ENCODE measurements around the gene ADAMTS6.
A peak's percentile ranks its signal among the peaks of the same experiment; 100 is the strongest.
"Not testable (repeated sequence)": the region's sequence is repeated elsewhere in the genome, so short reads cannot be mapped to it uniquely, and the experiment has no call there.

Gene ADAMTS6, protein sequence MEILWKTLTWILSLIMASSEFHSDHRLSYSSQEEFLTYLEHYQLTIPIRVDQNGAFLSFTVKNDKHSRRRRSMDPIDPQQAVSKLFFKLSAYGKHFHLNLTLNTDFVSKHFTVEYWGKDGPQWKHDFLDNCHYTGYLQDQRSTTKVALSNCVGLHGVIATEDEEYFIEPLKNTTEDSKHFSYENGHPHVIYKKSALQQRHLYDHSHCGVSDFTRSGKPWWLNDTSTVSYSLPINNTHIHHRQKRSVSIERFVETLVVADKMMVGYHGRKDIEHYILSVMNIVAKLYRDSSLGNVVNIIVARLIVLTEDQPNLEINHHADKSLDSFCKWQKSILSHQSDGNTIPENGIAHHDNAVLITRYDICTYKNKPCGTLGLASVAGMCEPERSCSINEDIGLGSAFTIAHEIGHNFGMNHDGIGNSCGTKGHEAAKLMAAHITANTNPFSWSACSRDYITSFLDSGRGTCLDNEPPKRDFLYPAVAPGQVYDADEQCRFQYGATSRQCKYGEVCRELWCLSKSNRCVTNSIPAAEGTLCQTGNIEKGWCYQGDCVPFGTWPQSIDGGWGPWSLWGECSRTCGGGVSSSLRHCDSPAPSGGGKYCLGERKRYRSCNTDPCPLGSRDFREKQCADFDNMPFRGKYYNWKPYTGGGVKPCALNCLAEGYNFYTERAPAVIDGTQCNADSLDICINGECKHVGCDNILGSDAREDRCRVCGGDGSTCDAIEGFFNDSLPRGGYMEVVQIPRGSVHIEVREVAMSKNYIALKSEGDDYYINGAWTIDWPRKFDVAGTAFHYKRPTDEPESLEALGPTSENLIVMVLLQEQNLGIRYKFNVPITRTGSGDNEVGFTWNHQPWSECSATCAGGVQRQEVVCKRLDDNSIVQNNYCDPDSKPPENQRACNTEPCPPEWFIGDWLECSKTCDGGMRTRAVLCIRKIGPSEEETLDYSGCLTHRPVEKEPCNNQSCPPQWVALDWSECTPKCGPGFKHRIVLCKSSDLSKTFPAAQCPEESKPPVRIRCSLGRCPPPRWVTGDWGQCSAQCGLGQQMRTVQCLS (N-terminal part only)

DNA sequence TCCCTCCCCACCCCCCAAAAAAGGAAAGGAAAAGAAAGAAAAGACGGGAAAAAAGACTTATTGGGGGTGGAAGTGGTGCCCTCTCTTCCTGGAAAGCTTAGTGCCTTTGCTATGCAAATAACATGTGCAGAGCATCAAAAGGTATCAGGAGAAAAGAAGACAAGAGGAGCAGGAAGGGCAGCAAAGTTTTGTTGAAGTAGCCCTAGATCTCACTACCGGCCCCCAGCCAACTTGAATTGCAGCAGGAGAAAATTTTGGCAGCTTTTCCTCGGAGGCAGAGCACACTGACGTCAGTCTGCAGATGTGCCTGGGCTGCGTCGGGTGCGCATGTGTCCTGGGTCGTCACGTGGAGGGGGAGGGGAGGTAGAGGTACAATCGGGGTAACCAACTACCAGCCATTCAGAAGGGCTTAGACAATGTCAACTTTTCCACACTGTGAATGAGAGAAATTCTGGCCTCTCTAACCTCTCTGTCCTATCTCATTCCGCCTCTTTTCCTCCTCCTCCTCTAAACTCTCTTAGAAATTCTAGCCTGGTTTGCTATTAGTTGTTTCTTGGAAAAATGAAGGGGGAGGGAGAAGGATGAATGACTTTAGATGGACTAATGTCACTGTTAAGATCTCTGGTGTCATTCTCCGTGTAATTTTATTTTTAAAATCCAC lies at the start of gene ADAMTS6:
Gene ADAMTS6, minus strand, starts transcription at position 286 of the 661 bp plus-strand sequence. CDS start 8,247 bp downstream, outside the sequence.
- DNase-seq (ENCODE audit: low read depth in 2 of 2): peak; percentile 59 to 73

DNA sequence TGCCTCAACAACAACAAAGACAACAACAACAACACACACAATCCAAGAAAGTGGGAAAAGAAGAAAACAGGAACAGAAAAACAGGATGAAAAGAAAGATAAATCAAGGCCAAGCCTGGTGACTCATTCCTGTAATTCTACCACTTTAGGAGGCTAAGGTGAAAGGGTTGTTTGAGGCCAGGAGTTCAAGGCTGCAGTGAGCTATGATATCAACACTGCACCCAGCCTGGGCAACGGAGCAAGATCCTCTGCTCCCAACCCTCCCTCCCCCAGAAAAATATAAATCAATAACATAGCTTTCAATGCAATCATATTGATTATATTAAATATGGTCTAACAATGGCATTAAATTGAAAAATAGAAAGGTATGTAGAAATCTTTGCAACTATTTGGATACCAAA lies 49.2 kb upstream of the ADAMTS6 start:
- DNase-seq (ENCODE audit: low read depth in 2 of 2): no peak

DNA sequence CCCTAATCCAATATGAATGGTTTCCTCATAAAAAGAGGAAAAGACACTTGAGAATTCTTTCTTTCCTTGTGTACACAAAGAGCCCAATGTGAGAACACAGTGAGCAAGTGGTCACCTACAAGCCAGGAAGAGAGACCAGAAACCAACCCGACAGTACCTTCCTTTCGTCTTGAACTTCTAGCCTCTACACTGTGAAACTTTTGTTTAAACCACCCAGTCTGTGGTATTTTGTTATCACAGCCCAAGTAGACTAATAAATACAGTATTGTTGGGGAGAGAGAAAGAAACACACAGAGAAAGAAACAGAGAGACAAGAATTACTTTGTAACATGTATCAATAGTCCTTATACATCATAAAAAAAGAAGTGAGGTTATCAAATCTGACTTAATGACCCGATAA lies 44.0 kb upstream of the ADAMTS6 start:
- no peak for DNase-seq (ENCODE audit: low read depth in 2 of 2)

DNA sequence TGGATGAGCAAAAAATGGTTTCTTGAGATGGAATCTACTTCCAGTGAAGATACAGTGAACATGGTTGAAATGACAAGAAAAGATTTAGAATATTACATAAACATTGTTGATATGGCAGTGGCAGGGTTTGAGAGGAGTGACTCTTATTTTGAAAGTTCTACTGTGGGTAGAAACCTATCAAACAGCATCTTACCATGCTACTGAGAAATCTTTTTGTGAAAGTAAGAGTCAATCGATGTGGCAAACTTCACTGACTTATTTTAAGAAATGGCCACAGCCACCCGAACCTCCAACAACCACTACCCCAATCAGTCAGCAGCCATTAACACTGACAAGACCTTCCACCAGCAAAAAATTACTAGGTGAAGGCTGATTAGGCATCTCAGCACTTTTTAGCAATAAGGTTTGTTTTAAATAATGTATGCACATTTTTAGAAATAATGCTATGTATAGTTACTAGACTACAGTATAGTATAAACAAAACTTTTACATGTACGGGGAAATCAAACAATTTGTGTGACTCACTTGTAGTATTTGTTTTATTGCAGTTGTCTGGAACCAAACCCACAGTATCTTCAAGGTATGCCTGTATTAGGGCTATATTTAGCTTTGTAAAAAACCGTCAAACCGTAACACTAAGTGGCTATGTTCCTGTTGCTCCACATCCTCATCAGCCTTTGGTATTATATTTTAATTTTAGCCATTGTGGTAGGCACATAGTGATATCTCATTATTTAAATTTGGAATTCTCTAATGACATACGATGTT lies 30.6 kb upstream of the ADAMTS6 start:
- no peak for DNase-seq (ENCODE audit: low read depth in 2 of 2)

DNA sequence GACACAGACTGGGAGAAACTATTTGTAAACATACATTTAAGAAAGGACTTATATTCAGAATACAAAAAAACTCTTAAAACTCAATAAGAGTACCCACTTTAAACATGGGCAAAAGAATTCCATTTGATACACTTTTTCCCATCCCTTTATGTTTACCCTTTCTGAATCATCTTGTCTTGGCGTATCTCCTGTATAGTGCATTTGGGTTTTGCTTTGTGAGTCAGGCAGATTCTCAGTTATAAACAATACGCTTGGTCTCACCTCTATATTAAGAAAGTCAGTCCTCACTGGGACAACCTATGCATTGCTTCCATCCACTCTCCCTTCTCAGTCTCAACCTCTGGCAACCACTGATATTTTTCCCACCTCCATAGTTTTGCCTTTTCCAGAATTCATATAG lies 27.3 kb upstream of the ADAMTS6 start:
- no peak for DNase-seq (ENCODE audit: low read depth in 2 of 2)

DNA sequence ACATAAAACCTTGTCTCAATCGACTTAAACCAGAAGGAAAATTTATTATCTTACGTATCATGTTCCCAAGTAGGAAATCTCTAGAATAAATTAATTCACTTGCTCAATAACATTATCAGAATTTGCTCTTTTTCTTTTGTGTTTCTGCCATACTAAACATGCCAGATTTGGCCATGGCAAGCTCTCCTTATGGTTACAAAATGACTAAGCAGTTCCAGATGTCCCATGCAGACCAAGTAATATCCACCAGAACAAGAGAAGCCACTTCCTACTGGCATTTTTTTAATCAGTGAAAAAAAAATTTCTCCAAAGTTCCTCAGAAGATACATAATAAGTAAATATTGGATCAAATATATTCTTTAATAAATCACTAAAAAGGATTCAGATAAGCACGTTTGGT lies 25.2 kb upstream of the ADAMTS6 start:
- DNase-seq (ENCODE audit: low read depth in 2 of 2): no peak

DNA sequence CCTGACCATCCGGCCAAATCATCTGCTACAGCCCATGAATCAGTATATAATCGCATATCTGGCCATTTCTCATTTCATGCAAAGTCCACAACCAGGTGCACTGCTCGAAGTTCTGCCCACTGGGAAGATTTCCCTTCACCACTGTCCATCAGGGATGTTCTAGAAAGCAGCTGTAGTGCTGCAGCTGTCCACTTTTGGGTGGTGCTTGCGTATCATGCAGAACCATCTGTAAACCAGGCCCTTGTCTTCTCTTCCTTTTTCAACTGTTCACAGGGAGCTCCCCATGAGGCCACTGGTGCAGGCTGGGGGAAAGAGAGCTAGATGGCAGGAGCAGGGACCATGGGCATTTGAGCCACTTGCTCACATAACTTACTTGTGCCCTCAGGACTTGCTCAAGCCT lies 7.4 kb upstream of the ADAMTS6 start:
- no peak for DNase-seq (ENCODE audit: low read depth in 2 of 2)

DNA sequence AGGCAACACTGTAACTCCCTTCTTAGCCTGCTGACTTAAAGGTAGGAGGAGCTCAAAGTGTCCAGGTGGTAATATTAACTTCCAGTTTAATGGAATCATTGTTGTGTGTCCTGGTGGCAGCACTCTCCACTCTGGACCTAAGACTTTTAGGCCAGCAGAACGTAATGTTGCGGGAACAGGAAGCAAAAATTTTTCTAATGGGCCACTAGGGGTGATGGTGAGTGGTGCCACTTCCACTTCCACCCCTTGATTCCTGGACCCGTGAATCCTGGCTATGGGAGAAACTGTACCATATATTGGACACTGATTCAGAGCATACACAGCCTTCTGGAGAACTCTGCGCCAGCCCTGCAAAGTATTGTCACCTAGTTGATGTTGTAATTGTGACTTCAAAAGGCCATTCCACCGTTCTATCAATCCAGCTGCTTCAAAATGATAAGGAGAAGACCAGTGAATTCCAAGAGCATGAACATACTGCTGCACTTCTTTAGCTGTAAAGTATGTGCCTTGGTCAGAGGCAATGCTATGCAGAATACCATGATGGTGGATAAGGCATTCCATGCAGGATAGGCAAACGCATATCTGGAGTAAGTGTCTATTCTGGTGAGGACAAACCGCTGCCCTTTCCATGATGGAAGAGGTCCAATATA lies 6.4 kb upstream of the ADAMTS6 start:
- not testable (repeated sequence) for DNase-seq (ENCODE audit: low read depth in 2 of 2)

DNA sequence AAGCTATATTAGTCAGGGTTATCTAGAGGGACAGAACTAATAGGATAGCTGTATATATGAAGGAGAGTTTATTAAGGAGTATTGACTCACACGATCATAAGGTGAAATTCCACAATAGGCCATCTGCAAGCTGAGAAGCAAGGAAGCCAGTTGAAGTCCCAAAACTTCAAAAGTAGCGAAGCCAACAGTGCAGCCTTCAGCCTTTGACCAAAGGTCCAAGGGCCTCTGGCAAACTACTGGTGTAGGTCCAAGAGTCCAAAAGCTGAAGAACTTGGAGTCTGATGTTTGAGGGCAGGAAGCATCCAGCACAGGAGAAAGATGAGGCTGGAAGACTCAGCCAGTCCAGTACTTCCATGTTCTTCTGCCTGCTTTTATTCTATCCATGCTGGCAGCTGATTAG lies 5.1 kb upstream of the ADAMTS6 start:
- DNase-seq (ENCODE audit: low read depth in 2 of 2): not testable (repeated sequence)

DNA sequence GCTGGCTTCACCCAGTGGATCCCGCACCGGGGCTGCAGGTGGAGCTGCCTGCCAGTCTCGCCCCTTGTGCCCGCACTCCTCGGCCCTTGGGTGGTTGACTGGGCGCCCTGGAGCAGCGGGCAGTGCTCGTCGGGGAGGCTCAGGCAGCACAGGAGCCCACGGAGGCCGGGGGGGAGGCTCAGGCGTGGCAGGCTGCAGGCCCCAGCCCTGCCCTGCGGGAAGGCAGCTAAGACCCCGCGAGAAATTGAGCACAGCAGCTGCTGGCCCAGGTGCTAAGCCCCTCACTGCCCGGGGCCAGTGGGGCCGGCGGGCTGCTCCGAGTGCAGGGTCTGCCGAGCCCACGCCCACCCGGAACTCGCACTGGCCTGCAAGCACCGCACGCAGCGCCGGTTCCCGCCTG lies 3.7 kb upstream of the ADAMTS6 start:
- DNase-seq (ENCODE audit: low read depth in 2 of 2): no peak

DNA sequence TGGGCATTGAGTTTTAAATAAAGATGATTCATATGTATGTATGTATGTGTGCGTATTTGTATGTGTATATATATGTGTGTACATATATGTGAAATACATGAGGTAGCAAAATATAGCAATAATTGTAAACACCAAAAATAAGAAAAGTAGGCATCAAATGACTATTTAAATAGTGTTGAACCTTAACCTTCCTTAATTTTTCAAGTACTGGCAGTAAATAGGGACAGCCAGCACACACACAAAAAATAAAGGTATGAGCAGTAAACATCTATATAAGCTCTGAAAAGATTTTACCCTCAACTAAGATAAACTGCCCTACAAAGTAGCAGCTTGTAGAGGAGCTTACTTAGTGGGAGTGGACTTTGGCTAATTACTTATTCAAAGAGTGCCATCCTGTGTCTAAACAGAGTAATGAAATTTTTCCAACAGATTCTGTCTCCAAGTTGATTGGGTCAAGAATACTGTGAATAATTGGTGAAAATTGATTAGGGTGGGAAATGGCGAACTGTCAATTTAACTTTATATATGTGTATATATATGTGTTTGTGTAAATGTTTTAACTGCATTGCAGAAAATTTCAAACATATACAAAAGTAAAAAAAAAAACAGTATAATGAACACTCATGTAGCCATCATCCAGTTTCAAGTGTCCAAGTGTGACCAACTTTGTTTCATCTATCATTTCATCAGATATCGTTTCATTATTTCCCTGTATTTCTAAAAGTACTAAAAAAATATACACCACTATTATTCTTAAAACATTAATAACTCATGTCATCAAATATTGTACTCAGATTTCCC lies 2.0 kb upstream of the ADAMTS6 start:
- DNase-seq (ENCODE audit: low read depth in 2 of 2): no peak

DNA sequence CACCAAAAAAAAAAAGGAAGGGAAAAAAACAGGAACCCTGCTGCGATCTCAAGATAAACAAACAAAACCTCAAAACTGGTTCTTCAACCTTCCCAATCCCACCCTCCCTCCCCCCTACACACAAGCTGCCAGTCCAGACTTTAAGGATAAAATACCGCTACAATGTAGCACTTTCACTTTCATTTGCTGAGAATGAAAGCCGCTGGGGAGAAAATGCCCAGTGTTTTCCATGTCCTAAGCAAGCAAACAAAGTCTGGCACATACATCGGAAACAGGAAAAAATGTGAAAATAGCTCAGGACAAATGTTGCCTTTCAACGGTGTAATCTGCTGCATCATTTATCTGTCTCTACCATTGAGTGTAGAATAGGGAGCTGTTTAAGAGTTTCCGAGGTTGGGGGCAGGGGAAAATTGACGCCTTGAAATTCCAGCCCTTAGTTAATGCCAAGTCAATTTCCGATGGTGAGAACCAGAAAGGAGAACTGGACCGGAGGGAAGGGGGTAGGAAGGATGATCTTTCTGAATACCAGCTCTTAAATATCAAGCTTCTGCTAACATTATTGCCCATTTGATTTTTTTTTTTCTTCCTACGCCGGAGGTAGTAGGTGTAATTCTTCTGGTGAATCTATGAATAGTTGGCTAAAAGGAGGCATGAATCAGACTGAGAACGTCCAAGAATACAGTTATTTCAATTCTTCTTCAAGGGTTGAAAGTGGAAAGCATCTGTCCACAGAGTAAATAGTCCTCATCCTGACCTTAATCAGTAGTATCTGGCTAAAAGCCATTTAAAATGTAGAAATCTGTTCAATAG lies 1.2 kb upstream of the ADAMTS6 start:
- no peak for DNase-seq (ENCODE audit: low read depth in 2 of 2)

DNA sequence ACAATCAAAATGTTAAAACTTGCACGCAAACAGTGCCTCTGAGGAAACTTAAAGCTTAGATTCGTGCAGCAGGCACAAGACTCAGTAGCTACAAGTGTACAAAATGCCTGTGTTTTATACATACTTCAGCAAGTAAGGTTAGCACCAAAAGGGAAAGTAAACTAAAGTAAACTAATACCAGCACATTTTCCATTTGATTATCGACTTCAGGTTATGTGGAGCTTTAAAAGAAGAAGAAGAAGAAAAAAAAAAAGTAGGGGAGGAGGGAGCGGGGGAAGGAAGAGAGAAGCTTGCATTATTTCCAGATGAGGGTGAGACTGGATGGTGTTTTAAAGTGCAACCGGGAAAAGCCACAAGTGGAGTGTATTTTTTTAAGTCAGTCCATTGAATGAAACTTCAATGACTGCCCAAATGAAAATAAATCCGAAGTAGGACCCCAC lies 596 bp upstream of the ADAMTS6 start:
- no peak for DNase-seq (ENCODE audit: low read depth in 2 of 2)

DNA sequence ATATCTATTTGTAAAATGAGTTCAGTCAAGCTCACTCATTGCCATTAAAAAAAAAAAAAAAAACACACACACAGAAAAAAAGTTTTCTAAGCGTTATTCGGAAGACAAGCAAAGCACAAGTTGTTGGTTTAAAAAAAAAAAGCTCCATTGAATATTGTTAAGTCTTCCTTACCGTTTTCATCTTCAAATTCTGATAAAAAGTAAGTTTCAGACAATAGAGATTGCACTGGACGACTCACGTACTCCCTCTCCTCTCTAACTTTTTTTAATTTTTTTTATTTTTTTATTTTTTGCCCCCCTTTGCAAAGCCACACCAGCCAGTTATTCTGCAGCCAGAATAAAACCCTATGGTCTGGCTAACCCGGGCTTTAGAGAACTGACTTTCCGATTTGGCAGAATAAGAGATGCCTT lies 544 bp downstream of the ADAMTS6 start:
- DNase-seq (ENCODE audit: low read depth in 2 of 2): no peak

DNA sequence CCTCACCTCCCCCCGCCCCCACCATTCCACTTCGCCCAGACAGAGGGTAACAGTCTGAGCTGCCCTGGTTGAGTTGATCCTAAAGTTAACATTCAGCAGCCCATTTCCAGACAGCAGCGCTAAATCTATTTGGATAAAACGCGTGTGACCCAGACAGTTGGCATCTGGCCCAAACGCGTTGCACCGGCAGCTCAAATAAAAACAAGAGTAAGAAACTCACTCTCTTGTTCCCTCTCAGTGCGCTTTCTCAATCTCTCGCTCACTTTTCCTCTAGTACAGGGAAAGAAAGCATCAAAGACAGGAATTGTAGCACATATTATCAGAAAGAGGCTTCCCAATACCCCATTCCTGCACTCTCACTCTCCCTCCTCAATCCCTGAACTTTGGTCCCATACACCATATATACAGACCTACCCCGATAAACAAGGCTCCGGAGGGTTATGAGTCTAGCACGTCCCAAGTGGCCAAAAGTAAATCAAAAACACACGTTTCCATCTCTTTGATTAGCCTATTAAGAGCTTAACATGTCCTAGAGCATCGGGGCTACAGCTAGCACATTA lies 1.3 kb downstream of the ADAMTS6 start:
- peak in 1 of 2 donors; percentile 8 for DNase-seq (ENCODE audit: low read depth in 2 of 2)

DNA sequence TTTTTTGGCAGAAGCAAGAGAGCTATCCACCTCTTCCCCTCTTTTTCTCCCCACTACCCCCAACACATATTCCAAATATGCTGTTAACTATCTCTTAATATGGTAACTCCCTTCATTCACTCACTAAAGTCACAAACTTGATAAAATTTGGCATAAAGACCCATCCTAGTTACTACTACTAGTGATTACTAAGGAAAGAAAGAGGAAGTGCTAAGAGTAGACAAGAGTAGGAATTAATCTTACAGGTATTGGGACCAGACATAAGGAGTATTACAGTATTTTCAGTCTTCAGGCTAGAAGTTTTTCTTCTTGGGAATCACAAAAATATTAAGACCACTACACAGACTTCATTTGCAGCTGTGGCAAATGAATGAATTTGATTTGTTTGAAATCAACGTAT lies 2.2 kb downstream of the ADAMTS6 start:
- no peak for DNase-seq (ENCODE audit: low read depth in 2 of 2)

DNA sequence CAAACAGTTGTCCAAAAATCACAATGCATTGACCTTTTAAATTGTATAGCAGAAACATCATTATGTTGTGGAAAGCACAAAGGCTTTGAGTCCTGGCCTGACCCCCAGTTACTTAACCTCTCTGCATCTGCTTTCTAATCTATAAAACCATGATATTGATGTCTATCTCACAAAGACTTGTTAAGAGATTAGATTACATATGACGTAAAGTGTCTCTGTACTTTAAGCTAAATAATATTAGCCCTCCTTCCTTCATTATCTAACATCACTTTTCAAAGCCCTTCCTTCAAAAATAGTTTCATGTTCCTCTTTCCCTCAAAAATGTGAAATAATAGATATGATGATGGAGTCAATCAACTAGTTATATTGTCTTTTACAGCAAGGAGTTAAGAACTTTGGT lies 3.4 kb downstream of the ADAMTS6 start:
- no peak for DNase-seq (ENCODE audit: low read depth in 2 of 2)

DNA sequence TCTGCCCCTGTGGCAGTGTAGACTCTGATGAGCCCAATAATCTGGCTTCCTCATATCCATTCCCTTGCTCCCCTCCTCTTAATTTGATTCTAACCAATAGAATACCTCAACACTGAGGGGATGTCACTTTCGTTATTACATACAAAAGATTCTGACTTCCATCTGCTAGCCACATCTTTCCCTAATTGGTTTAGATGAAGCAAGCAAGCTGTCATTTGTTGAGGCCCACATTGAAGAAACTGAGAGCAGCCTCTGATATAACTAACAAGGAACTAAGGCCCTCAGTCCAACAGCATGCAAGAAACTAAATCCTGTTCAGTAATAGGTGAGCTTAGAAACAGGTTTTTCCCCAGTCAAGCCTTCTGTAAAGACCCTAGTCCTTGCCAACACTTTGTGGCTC lies 5.8 kb downstream of the ADAMTS6 start:
- no peak for DNase-seq (ENCODE audit: low read depth in 2 of 2)

DNA sequence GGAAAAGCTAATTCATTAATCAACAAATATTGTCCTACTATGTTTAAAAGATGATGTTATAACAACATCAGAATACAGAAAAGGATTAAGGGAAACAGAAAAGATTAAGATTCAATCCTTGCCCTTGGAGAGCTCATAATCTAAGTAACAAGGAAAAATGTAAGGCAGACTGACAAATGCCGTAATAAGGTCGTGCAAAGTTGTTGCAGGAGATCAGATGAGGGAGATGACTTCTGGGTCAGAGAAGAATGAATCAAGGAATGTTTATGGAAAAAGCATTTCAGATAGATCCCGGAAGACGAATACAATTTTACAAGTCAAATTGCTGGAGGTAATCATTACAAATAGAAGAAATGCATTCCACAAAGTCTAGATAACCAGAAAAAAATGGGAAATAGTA lies 6.4 kb downstream of the ADAMTS6 start:
- DNase-seq (ENCODE audit: low read depth in 2 of 2): no peak
